ENCODE data around the gene B3GALT6. TPM values are rescaled to one million over a fixed set of nuclear protein-coding genes. Genes with fewer than 3 reads are reported as not detected.
"Not testable (repeated sequence)": the region's sequence is repeated elsewhere in the genome, so short reads cannot be mapped to it uniquely, and the experiment has no call there.

B3GALT6 gene
- total RNA-seq = 7.0 TPM

DNA sequence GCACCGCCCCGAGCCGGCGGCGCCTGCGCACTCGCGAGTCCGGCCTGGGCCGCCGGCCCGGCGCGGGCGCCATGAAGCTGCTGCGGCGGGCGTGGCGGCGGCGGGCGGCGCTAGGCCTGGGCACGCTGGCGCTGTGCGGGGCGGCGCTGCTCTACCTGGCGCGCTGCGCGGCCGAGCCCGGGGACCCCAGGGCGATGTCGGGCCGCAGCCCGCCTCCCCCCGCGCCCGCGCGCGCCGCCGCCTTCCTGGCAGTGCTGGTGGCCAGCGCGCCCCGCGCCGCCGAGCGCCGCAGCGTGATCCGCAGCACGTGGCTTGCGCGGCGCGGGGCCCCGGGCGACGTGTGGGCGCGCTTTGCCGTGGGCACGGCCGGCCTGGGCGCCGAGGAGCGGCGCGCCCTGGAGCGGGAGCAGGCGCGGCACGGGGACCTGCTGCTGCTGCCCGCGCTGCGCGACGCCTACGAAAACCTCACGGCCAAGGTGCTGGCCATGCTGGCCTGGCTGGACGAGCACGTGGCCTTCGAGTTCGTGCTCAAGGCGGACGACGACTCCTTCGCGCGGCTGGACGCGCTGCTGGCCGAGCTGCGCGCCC lies at the start of gene B3GALT6:
TSS of gene B3GALT6 (plus strand) at position 30 of the 588 bp plus-strand sequence. CDS start at position 72, 42 bp downstream.
- no peak for DNase-seq

DNA sequence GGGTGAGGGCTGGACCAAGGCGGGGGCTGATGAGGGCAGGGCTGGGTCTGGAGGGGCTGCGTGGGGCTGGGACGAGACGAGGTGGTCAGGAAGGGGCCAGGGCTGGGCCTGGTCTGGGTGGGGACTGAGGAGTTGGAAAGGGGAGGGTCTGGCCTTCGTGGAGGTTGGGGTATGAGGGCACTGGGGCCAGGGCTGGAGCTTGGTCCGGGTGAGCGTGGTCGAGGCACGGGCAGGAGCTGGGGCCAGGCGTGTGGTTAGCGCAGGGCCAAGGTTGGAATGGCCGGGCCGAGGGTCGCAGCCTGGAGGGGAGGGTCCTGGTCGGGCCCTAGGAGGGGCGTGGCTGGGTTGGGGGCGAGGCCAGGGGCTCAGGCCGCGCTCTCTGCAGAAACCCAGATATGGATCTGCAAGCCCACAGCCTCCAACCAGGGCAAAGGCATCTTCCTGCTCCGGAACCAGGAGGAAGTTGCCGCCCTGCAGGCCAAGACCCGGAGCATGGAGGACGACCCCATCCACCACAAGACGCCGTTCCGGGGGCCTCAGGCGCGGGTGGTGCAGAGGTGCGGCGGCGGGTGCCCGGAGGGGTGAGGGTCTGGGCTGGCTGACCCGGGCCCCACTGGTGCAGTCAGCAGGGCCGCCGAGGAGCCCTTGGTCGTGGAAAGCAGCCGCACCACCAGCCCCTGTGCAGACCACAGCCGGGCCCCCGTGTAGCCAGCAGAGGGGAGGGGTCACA lies 49.4 kb upstream of the B3GALT6 start:
- DNase-seq = no peak

- DNase-seq = no peak
These were observed 48.8 kb upstream of the B3GALT6 start for GRCh38 chr1:1183221-1183747.

- no peak for DNase-seq
These were observed 47.9 kb upstream of the B3GALT6 start for GRCh38 chr1:1183833-1184775.

DNA sequence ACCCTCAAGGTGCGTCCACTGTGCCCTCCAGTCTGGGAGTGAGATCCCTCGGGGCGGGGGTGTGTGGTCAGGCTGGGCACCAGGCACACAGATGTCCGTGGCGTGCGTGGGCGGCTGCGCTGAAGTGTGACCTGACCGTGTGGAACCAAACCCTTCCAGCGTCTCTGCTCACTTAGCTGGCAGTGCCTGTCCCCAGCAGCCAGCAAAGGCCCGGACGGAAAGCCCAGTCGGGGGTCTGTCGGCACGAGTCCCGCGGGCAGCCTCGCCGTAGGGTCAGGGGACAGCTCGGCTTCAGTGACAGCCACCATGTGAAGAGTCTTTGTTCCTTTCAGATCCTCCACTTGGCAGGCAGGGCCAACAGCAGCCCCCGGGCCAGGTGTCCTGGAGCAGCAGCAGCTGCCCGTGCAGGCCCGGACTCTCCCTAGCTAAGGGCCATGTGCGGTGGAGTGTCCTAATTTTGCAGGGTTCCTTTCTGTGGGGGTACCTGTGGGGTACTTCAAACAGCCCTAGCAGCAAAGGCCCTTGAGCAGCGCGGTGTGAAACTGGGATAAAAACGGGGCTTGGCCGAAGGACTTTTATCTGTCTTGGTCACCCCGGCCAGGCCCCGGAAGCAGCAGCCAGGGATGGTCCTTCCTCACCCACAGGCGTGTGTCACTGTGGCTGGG lies 46.8 kb upstream of the B3GALT6 start:
- DNase-seq = no peak

- no peak for DNase-seq
These were observed 44.1 kb upstream of the B3GALT6 start for GRCh38 chr1:1187938-1188337.

DNA sequence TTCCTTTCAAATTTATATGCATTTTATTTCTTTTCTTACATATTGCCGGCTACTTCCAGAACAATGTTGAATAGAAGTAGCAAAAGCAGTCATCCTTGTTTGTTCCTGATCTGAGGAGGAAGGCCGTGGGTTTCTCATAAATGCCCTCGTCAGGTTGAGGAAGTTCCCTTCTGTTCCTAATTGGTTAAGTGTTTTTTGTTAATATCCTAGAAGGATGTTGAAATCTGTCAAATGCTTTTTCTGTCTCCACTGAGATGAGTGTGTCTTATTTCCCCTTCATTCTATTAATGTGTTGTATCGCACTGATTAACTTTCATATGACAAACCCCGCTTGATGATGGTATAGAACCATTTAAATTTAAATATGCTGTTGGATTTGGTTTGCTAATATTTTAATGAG lies 42.9 kb upstream of the B3GALT6 start:
- no peak for DNase-seq

GRCh38 chr1:1191734-1192133 lies 40.3 kb upstream of the B3GALT6 start:
- DNase-seq = no peak

GRCh38 chr1:1194723-1195122 lies 37.3 kb upstream of the B3GALT6 start:
- DNase-seq = no peak

- DNase-seq = not testable (repeated sequence)
These were observed 36.3 kb upstream of the B3GALT6 start for GRCh38 chr1:1195726-1196125.

- DNase-seq = no peak
These were observed 35.4 kb upstream of the B3GALT6 start for GRCh38 chr1:1196431-1197187.

GRCh38 chr1:1197188-1197500 lies 34.9 kb upstream of the B3GALT6 start:
- DNase-seq = no peak

GRCh38 chr1:1197551-1198422 lies 34.2 kb upstream of the B3GALT6 start:
- no peak for DNase-seq

DNA sequence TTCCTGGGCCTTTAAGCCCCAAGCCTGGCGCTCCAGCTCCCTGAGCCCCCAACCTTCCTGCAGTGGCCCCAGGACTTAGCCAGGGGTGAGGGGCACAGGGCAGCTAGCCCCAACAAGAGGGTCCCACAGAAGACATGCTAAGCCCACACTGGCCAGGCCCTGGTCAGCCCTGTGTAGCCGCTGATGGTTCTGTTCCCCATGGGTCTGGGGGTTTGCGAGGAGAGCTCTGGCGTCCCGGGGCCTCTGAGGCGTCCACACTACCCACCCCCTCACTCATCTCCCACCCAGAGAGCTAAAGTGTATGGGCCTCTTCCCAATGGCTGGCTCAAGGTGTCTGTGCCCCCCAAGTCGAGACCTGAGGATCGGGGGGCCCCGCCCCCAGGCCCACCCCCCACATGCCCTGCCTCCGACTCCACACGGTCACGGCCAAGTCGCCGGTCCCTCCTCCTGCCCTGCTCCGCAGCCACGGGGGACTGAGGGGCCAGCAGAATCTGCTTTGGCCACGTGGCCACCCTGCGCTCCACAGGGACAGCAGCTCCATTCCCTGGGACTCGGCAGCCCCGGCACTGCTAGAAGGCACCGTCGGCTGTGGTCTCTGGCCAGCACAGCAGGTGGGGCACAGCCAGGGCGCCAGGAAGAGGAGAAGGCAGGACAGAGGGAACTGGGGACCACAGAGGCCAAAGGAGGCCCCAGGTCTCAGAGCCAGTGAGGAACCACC lies 33.5 kb upstream of the B3GALT6 start:
- DNase-seq = no peak

GRCh38 chr1:1199141-1199960 lies 32.7 kb upstream of the B3GALT6 start:
- DNase-seq = no peak

- no peak for DNase-seq
These were observed 31.8 kb upstream of the B3GALT6 start for GRCh38 chr1:1199961-1200875.

DNA sequence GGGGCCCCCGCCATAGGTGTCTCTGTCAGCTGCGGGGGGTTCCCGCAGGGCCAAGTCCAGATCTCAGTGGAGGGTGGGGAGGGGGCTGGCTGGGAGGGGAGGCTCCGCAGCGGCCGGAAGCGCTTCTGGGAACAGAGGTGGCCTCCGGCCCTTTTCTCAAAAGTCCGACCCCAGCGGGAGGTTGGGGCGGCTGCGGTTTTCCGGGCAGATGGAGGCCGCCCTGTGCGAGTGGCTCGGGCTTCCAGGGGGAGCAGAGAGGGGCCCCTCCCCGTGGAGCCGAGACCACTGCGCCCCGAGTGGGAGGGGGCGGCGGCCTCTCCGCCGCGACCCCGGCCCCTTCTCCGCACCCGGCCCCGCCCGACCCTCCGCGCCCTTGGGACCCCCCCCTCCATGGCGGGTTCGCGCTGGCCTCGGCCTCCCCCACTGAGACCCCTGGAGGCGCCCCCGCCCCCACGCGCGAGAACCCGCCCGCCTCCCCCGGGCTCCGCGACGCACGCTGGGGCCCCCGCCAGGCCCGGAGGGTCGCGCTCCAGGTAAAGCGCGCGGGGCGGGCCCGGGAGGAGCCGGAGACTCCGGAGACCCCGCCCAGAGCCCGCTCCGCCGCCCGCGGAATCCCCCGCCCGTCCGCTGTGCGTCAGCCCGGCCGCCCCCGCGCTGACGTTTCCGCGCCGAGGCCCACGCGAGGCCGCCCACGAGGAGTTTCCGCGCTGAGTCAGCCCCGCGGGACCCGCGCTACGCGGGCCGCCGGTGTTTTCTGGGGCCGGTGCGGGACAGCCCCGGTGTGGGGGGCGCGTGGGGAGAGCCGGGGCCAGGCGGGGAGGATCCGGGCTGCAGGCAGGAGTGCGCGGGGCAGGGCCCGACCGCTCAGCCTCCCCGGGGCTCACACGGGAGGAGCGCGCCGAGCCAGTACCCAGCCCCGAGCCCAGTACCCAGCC lies 30.9 kb upstream of the B3GALT6 start:
- DNase-seq = no peak

All from skin of body (tissue), 2 donors.